SK-N-SH (cell line): Measurements from ENCODE around the gene CASK.

Experiments
- EZH2phosphoT487 ChIP-seq: fragments of 200-600 bp; sonication (generic); IDR thresholded peaks from 2 replicates; pipeline ENCODE4 v1.6.1; 2017; ENCODE audit warnings: low read depth, mixed run types, mild to moderate bottlenecking, antibody characterized with exemption, moderate library complexity, borderline replicate concordance
- MXI1 ChIP-seq: IDR thresholded peaks from 2 replicates; pipeline ENCODE4 v1.6.1; 2012; ENCODE audit warnings: mild to moderate bottlenecking, low read depth, low read length, improper control_type of control experiment
- NRF1 ChIP-seq: IDR thresholded peaks from 2 replicates; pipeline ENCODE4 v1.6.1; 2012; ENCODE audit warnings: low read depth, mild to moderate bottlenecking, low read length
- POLR2AphosphoS5 ChIP-seq: IDR thresholded peaks from 2 replicates; pipeline ENCODE4 v1.6.1; 2012; ENCODE audit warnings: low read depth, low read length
- RAD21 ChIP-seq: IDR thresholded peaks from 2 replicates; pipeline ENCODE4 v1.6.1; 2012; ENCODE audit warnings: mild to moderate bottlenecking, low read length
- SIN3A ChIP-seq: IDR thresholded peaks from 2 replicates; pipeline ENCODE4 v1.6.1; 2012; ENCODE audit warnings: low read depth, mild to moderate bottlenecking, low read length, moderate library complexity, borderline replicate concordance
- TF ChIP-seq, protein P1 (sequence below): fragments of 200-600 bp; sonication (generic); IDR thresholded peaks from 2 replicates; pipeline ENCODE4 v1.6.1; 2017; ENCODE audit warnings: antibody characterized with exemption, mild to moderate bottlenecking, moderate library complexity
- TF ChIP-seq, protein P2 (sequence below): fragments of 150-350 bp; IDR thresholded peaks from 2 replicates; pipeline ENCODE4 v1.6.1; 2017; ENCODE audit warnings: antibody characterized with exemption, low read length, low read depth, borderline replicate concordance

GRCh38 chrX:41686788-41687187 lies 236.6 kb downstream of the CASK start:
- TF ChIP-seq MXI1: no peak
- TF ChIP-seq, protein P1, sequence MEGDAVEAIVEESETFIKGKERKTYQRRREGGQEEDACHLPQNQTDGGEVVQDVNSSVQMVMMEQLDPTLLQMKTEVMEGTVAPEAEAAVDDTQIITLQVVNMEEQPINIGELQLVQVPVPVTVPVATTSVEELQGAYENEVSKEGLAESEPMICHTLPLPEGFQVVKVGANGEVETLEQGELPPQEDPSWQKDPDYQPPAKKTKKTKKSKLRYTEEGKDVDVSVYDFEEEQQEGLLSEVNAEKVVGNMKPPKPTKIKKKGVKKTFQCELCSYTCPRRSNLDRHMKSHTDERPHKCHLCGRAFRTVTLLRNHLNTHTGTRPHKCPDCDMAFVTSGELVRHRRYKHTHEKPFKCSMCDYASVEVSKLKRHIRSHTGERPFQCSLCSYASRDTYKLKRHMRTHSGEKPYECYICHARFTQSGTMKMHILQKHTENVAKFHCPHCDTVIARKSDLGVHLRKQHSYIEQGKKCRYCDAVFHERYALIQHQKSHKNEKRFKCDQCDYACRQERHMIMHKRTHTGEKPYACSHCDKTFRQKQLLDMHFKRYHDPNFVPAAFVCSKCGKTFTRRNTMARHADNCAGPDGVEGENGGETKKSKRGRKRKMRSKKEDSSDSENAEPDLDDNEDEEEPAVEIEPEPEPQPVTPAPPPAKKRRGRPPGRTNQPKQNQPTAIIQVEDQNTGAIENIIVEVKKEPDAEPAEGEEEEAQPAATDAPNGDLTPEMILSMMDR: no peak
- no peak for TF ChIP-seq NRF1
- no peak for TF ChIP-seq RAD21
- TF ChIP-seq POLR2AphosphoS5: no peak
- TF ChIP-seq, protein P2, sequence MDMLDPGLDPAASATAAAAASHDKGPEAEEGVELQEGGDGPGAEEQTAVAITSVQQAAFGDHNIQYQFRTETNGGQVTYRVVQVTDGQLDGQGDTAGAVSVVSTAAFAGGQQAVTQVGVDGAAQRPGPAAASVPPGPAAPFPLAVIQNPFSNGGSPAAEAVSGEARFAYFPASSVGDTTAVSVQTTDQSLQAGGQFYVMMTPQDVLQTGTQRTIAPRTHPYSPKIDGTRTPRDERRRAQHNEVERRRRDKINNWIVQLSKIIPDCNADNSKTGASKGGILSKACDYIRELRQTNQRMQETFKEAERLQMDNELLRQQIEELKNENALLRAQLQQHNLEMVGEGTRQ: no peak
- TF ChIP-seq EZH2phosphoT487: no peak
- TF ChIP-seq SIN3A: no peak
